Upper lobe of right lung (tissue), 1 donor: Measurements from ENCODE around the gene GRN. TPM values are rescaled to one million over a fixed set of nuclear protein-coding genes. Genes with fewer than 3 reads are reported as not detected.

Source experiments
- ATAC-seq: fragments of 200-7000 bp; cut with Tn5 transposase; one replicate; pipeline ENCODE4 v1.9.1; 2020; ENCODE audit warnings: mild to moderate bottlenecking, moderate library complexity
- DNase-seq: peaks from one replicate; pipeline ENCODE4 v3.0.0-alpha.2; 2020
- H3K27ac ChIP-seq: fragments of 200-600 bp; one replicate; pipeline ENCODE4 v1.8.0; 2022
- H3K27me3 ChIP-seq: fragments of 200-600 bp; one replicate; pipeline ENCODE4 v1.8.0; 2022; ENCODE audit warnings: mild to moderate bottlenecking
- H3K36me3 ChIP-seq: fragments of 200-600 bp; one replicate; pipeline ENCODE4 v1.8.0; 2022
- H3K4me1 ChIP-seq: fragments of 200-600 bp; one replicate; pipeline ENCODE4 v1.8.0; 2022
- H3K4me3 ChIP-seq: fragments of 200-600 bp; one replicate; pipeline ENCODE4 v1.8.0; 2022; ENCODE audit warnings: mild to moderate bottlenecking
- H3K9me3 ChIP-seq: fragments of 200-600 bp; one replicate; pipeline ENCODE4 v1.8.0; 2022
- intact Hi-C: fragments of 100-400 bp; cut with DNase I; formaldehyde crosslinking; loops from one replicate; pipeline ENCODE4 v1.11.0; 2022
- total RNA-seq: library from RNA; stranded (reverse); fragmentation: NEBNext Ultra II Directional; extraction: Animal tissue kit (Norgen Biotek cat#: 25700); gene quantifications from one replicate; pipeline ENCODE4 v1.2.1, GENCODE V29; 2021
- TF ChIP-seq, protein P1 (sequence below): fragments of 200-600 bp; IDR thresholded peaks from one replicate; pipeline ENCODE4 v1.8.0; 2022; ENCODE audit warnings: antibody characterized with exemption
- donor health status: DM: no; HTN: yes; CAD: no; lungs with severe emphysema.

The GRN gene
- total RNA-seq, 1 donor from 2014 or later: 722 TPM

GRCh38 chr17:44355642-44356099 is 10.6 kb downstream of the GRN start:
- H3K4me3 ChIP-seq: no peak overlapping the region
- intact Hi-C loops: no loop called here
- DNase-seq: no peak
- ATAC-seq: no peak
- peaks cover 24% of the 10 kb centered on the region for H3K36me3 ChIP-seq
- no peaks in the 10 kb centered on the region for H3K27me3 ChIP-seq
- no peaks in the 10 kb centered on the region for H3K4me1 ChIP-seq
- H3K9me3 ChIP-seq: no peaks in the 10 kb centered on the region
- TF ChIP-seq, protein P1, sequence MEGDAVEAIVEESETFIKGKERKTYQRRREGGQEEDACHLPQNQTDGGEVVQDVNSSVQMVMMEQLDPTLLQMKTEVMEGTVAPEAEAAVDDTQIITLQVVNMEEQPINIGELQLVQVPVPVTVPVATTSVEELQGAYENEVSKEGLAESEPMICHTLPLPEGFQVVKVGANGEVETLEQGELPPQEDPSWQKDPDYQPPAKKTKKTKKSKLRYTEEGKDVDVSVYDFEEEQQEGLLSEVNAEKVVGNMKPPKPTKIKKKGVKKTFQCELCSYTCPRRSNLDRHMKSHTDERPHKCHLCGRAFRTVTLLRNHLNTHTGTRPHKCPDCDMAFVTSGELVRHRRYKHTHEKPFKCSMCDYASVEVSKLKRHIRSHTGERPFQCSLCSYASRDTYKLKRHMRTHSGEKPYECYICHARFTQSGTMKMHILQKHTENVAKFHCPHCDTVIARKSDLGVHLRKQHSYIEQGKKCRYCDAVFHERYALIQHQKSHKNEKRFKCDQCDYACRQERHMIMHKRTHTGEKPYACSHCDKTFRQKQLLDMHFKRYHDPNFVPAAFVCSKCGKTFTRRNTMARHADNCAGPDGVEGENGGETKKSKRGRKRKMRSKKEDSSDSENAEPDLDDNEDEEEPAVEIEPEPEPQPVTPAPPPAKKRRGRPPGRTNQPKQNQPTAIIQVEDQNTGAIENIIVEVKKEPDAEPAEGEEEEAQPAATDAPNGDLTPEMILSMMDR: no peak
- H3K27ac ChIP-seq: no peak overlapping the region

DNA sequence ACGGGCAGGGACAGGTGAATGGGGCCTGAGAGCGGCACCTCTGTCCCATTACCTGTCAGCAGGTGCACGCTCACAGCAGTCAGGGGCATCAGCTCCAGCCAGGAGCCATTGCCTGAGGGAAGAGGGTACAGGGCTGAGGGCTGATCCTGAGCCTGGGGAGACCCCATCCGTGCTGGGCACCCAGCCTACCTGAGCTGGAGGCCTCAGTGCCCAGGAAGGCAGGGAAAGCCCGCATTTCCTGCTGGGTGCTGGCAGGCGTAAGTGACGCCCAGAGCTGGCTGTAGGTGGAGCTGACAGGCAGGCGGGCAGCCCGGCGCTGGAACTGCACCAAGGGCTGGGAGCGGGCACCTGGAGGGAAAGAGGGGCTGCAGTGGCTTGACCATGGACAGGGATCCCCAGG is 11.1 kb downstream of the GRN start:
- H3K27ac ChIP-seq: no peak overlapping the region
- H3K9me3 ChIP-seq: no peaks in the 10 kb centered on the region
- no peak overlapping the region for H3K4me3 ChIP-seq
- no peaks in the 10 kb centered on the region for H3K4me1 ChIP-seq
- DNase-seq (no peak), ATAC-seq (no peak)
- TF ChIP-seq, protein P1: no peak
- no peaks in the 10 kb centered on the region for H3K27me3 ChIP-seq
- peaks cover 19% of the 10 kb centered on the region for H3K36me3 ChIP-seq
- intact Hi-C loops: no loop called here

- no peak for ATAC-seq
- intact Hi-C loops: no loop called here
- no peak overlapping the region for H3K4me3 ChIP-seq
Measured at GRCh38 chr17:44358066-44358465, 13.0 kb downstream of the GRN start.

GRCh38 chr17:44359006-44359405 is 13.9 kb downstream of the GRN start:
- ATAC-seq: no peak
- Histone ChIP-seq H3K9me3 (no peaks in the 10 kb centered on the region), H3K36me3 (no peaks in the 10 kb centered on the region), H3K4me3 (no peak overlapping the region), H3K4me1 (peaks cover 10% of the 10 kb centered on the region), H3K27ac (no peak overlapping the region), H3K27me3 (no peaks in the 10 kb centered on the region)
- intact Hi-C loops: no loop called here
- no peak for DNase-seq
- TF ChIP-seq, protein P1: no peak

More at GRCh38 chr17:44358066-44358465, 13.0 kb downstream of the GRN start:
- DNase-seq: no peak
- H3K27me3 ChIP-seq: no peaks in the 10 kb centered on the region
- H3K4me1 ChIP-seq: peaks cover 4% of the 10 kb centered on the region
- TF ChIP-seq, protein P1: no peak
- peaks cover under 1% of the 10 kb centered on the region for H3K36me3 ChIP-seq
- no peak overlapping the region for H3K27ac ChIP-seq
- H3K9me3 ChIP-seq: no peaks in the 10 kb centered on the region

DNA sequence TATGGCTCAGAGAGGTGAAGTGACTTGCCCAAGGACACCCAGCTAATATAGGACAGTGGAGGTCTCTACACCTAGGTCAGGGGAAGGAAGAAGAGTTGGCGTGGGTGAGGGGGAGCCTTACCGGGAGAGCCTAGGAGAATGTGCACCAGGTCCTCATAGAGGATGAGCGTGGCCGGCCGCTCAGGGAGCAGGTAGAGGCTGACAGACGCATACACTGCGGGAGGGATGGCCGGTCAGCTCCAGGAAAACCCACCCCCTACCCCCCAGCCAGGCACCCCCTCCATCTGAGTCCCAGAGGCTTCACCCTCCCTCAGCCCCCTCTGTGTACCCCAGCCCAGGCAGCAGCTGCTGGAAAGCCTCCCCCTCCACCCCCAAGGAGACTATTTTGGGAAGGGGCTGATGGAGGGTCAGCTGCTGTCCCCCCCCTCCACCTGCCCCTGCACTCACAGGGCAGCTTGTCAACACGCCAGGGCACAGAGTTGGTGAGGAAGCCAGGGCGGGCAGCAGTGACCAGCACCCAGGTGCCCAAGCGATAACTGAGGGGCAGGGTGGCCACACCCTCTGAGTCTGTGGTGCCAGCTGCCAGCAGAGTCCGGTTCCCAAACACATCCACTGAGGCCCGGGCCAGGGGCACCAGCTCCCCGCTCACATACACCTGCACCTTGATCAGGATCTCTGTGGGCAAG is 14.5 kb downstream of the GRN start:
- no peaks in the 10 kb centered on the region for H3K36me3 ChIP-seq
- ATAC-seq (no peak), DNase-seq (no peak)
- H3K27ac ChIP-seq: no peak overlapping the region
- intact Hi-C loops: no loop called here
- H3K27me3 ChIP-seq: no peaks in the 10 kb centered on the region
- TF ChIP-seq, protein P1: no peak
- no peaks in the 10 kb centered on the region for H3K9me3 ChIP-seq
- no peak overlapping the region for H3K4me3 ChIP-seq
- H3K4me1 ChIP-seq: peaks cover 12% of the 10 kb centered on the region
